H1 (cell line): Measurements from ENCODE around the gene CGAS. TPM values are rescaled to one million over a fixed set of nuclear protein-coding genes. Genes with fewer than 3 reads are reported as not detected.
A peak's percentile ranks its signal among the peaks of the same experiment; 100 is the strongest.

Experiments used
- CBX8 ChIP-seq: fragments of 300-800, 300-1000 bp; sonication (generic); IDR thresholded peaks from 2 replicates; pipeline ENCODE4 v1.7.1; 2016; ENCODE audit warnings: low read depth, low read length, borderline replicate concordance
- CHD7 ChIP-seq: fragments of 300-600 bp; sonication (generic); IDR thresholded peaks from 2 replicates; pipeline ENCODE4 v1.7.1; 2012; ENCODE audit warnings: low read length, moderate library complexity, mild to moderate bottlenecking, inconsistent platforms; ENCODE audit not compliant: insufficient replicate concordance
- JUND ChIP-seq: IDR thresholded peaks from 2 replicates; pipeline ENCODE4 v1.6.1; 2011; ENCODE audit warnings: mild to moderate bottlenecking, improper control_type of control experiment, low read length
- MAFK ChIP-seq: IDR thresholded peaks from 2 replicates; pipeline ENCODE4 v1.6.1; 2012; ENCODE audit warnings: low read depth, mild to moderate bottlenecking, improper control_type of control experiment, low read length
- PHF8 ChIP-seq: fragments of 200-600 bp; sonication (generic); conservative IDR thresholded peaks from 2 replicates; pipeline ENCODE4 v1.7.1; 2012; ENCODE audit warnings: low read depth, mild to moderate bottlenecking, inconsistent platforms, low read length, moderate library complexity
- SIX5 ChIP-seq: IDR thresholded peaks from 2 replicates; pipeline ENCODE4 v1.6.1; 2011; ENCODE audit warnings: mild to moderate bottlenecking, low read depth, low read length
- SP4 ChIP-seq: IDR thresholded peaks from 2 replicates; pipeline ENCODE4 v1.6.1; 2012; ENCODE audit warnings: low read length, inconsistent platforms
- TEAD4 ChIP-seq: IDR thresholded peaks from 2 replicates; pipeline ENCODE4 v1.6.1; 2012; ENCODE audit warnings: low read depth, low read length, inconsistent platforms, mixed read lengths
- USF2 ChIP-seq: IDR thresholded peaks from 2 replicates; pipeline ENCODE4 v1.6.1; 2011; ENCODE audit warnings: low read length, improper control_type of control experiment
- ZNF274 ChIP-seq: IDR thresholded peaks from 2 replicates; pipeline ENCODE4 v1.7.0; 2012; ENCODE audit warnings: low read length, borderline replicate concordance; ENCODE audit errors: extremely low read depth
- polyA plus RNA-seq, 7 experiments: library from polyadenylated mRNA; depleted of rRNA in 3 of 7; stranded (reverse) in 5 of 7; unstranded in 2 of 7; fragments of >200 nt in 5 of 7; fragments of 200-250 nt in 2 of 7; gene quantifications; 1 replicate in 5 of 7; 2 replicates in 1 of 7; 4 replicates in 1 of 7; pipeline versions ENCODE4 v1.2.1 to v1.2.3, GENCODE V29; 2011 to 2013; ENCODE audit warnings: missing spikeins in 2 of 7, mixed read lengths in 2 of 7
- total RNA-seq: library from RNA; stranded (reverse); fragmentation: NEBNext Ultra II Directional; extraction: Animal tissue kit (Norgen Biotek cat#: 25700); gene quantifications from 2 replicates; pipeline ENCODE4 v1.2.1, GENCODE V29; 2021

Gene CGAS
- total and polyA plus RNA-seq, 2 of the 8 experiments (the other 6 are each of a cell fraction or from before 2014, with no cell fraction given) = 2.1 to 6.3 TPM

DNA sequence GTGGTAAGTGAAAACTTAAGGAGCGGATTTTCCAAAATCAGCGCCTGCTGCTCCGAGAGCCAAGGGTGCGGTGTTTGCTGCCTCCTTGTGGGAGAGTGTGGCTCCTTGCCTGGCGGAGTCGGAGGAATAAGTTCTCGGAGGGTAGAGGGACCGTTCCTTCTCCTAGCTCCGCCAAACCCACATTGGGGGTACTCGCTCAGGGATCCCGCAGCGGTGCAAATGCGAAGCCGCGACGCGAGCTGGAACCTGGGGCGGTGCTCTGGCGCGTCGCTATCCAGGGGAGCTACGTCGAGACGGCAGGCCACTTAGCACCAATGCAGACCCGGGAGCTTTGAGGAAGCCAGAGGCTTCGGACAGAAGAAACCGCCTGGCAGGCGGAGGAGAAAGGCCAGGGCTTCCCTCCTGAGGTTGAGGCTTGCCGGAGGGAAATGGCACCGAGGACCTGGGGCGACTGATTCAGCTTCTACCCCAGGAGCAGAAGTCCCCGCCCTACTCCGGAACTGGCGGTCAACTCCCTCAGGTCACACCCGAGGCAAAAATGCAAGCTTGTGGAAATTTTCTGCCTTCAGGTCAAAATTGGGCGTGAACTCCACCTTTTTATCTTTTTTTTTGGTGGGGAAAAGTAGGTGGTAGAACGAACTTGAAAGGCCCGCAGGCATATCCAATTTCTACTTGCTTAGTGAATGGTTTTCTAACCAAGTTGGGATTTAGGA, 63.1 kb downstream of the CGAS start (continued):
- TF ChIP-seq CHD7 (no peak), SP4 (no peak), TEAD4 (no peak), JUND (peak; percentile 52; the same call in 1 of the 2 replicates), PHF8 (peak; percentile 54), MAFK (no peak), ZNF274 (no peak), CBX8 (no peak), USF2 (no peak), SIX5 (no peak)
